K562 (cell line): Measurements from ENCODE around the gene TRIO. TPM values are rescaled to one million over a fixed set of nuclear protein-coding genes. Genes with fewer than 3 reads are reported as not detected.

ENCODE experiments used
- ATAC-seq: fragments of 200-7000 bp; cut with Tn5 transposase; 3 replicates; pipeline ENCODE4 v1.9.1; 2020; ENCODE audit warnings: moderate library complexity
- BruUV-seq: library from RNA; stranded (reverse); fragments of 400-500 nt; replicated peaks from 2 replicates; lab custom pipeline; 2021; lab: Mats Ljungman, UMichigan
- CTCF ChIA-PET: fragments of 300-600 bp; formaldehyde crosslinking; extraction: SDS; loops from one replicate; lab custom pipeline; 2021; ENCODE audit warnings: low intra/inter-chr PET ratio; lab: Yijun Ruan, JAX
- POLR2A ChIA-PET: fragments of 300-600, 350-650 bp; sonication (Branson Sonifier 250); formaldehyde crosslinking; extraction: SDS; loops from one replicate; lab custom pipeline; 2021; ENCODE audit warnings: antibody characterized with exemption, inconsistent platforms; lab: Yijun Ruan, JAX
- DNase-seq, 4 experiments: peaks; one replicate each; pipeline versions ENCODE4 v3.0.0 to v3.0.0-alpha.2; 2011 to 2018; ENCODE audit warnings: low spot score in 3 of 4, mixed read lengths in 3 of 4; ENCODE audit errors: extremely low read depth in 1 of 4
- FAIRE-seq: peaks from 2 replicates; lab custom pipeline; 2011; peaks lifted over from hg19 to GRCh38; lab: Jason Lieb, UNC
- H2AFZ ChIP-seq: 2 replicates; pipeline ENCODE4 v1.6.0; 2011; ENCODE audit warnings: low read depth, low read length, control low read depth, inconsistent platforms
- H3K27ac ChIP-seq: fragments of 200-600 bp; 3 replicates; pipeline ENCODE4 v1.8.0; 2011; ENCODE audit warnings: low read depth, mild to moderate bottlenecking, control low read depth, inconsistent platforms, low read length, moderate library complexity, mixed read lengths; ENCODE audit errors: extremely low read depth
- H3K27me3 ChIP-seq, 2 experiments: fragments of 300-600 bp in 1 of 2; 2 replicates in 1 of 2; 3 replicates in 1 of 2; pipeline versions ENCODE4 v1.6.0 to v1.8.0; 2011; ENCODE audit warnings: inconsistent platforms in 2 of 2, low read length in 2 of 2, mild to moderate bottlenecking in 1 of 2, mixed read lengths in 1 of 2, moderate library complexity in 1 of 2; ENCODE audit not compliant: control insufficient read depth in 2 of 2, insufficient read depth in 2 of 2
- H3K36me3 ChIP-seq: fragments of 300-600 bp; 3 replicates; pipeline ENCODE4 v1.8.0; 2011; ENCODE audit warnings: mild to moderate bottlenecking, low read length, inconsistent platforms; ENCODE audit not compliant: control insufficient read depth, insufficient read depth
- H3K4me1 ChIP-seq, 2 experiments: fragments of 200-600 bp in 1 of 2; replicated peaks in 1 of 2; 2 replicates in 1 of 2; 3 replicates in 1 of 2; pipeline versions ENCODE4 v1.5.1 to v1.8.0; 2011; ENCODE audit warnings: inconsistent platforms in 2 of 2, low read length in 2 of 2, mild to moderate bottlenecking in 1 of 2, mixed read lengths in 1 of 2, moderate library complexity in 1 of 2; ENCODE audit not compliant: control insufficient read depth in 2 of 2, insufficient read depth in 2 of 2
- H3K4me2 ChIP-seq: 2 replicates; pipeline ENCODE4 v1.6.1; 2011; ENCODE audit warnings: low read length, control low read depth, inconsistent platforms, mixed read lengths; ENCODE audit not compliant: insufficient read depth
- H3K4me3 ChIP-seq: fragments of 200-600 bp; sonication (generic), shearing (Covaris generic); 2 replicates; pipeline ENCODE4 v1.5.1; 2016; ENCODE audit warnings: control low read depth, inconsistent platforms
- H3K79me2 ChIP-seq: fragments of 200-600 bp; 3 replicates; pipeline ENCODE4 v1.8.0; 2011; ENCODE audit warnings: low read length, inconsistent platforms; ENCODE audit not compliant: control insufficient read depth, insufficient read depth
- H3K9ac ChIP-seq, 2 experiments: 2 replicates each; pipeline versions ENCODE4 v1.6.0 to v1.6.1; 2011; ENCODE audit warnings: low read depth in 2 of 2, low read length in 2 of 2, control low read depth in 1 of 2, inconsistent platforms in 1 of 2, mild to moderate bottlenecking in 1 of 2, mixed read lengths in 1 of 2; ENCODE audit not compliant: insufficient read depth in 1 of 2
- H3K9me1 ChIP-seq: one replicate; pipeline ENCODE4 v1.6.0; 2011; ENCODE audit warnings: inconsistent platforms, mild to moderate bottlenecking, low read length, moderate library complexity; ENCODE audit not compliant: control insufficient read depth, insufficient read depth
- H3K9me3 ChIP-seq: replicated peaks from 2 replicates; pipeline ENCODE4 v1.5.1; 2011; ENCODE audit warnings: low read depth, low read length, inconsistent platforms; ENCODE audit not compliant: control insufficient read depth, insufficient read depth
- H4K20me1 ChIP-seq: replicated peaks from 2 replicates; pipeline ENCODE4 v1.6.1; 2011; ENCODE audit warnings: low read length, inconsistent platforms, mixed read lengths; ENCODE audit not compliant: control insufficient read depth, insufficient read depth
- CBFB ChIP-seq: sonication (generic); formaldehyde crosslinking; IDR thresholded peaks from 2 replicates; pipeline ENCODE4 v1.4.0; 2020; ENCODE audit warnings: mild to moderate bottlenecking, missing genetic modification reagents
- CEBPB ChIP-seq: fragments of 450-650 bp; IDR thresholded peaks from 2 replicates; pipeline ENCODE4 v1.6.1; 2016; ENCODE audit warnings: missing genetic modification characterization, missing compliant biosample characterization
- CSDE1 ChIP-seq, 2 experiments: fragments of 450-650 bp; IDR thresholded peaks; 2 replicates each; pipeline ENCODE4 v1.6.1; 2016; ENCODE audit warnings: mild to moderate bottlenecking in 1 of 2
- FOXK2 ChIP-seq, 2 experiments: fragments of 450-650 bp; IDR thresholded peaks in 1 of 2; conservative IDR thresholded peaks in 1 of 2; 2 replicates each; pipeline ENCODE4 v1.6.1; 2016; ENCODE audit warnings: low read depth in 2 of 2, mild to moderate bottlenecking in 1 of 2
- GTF2B ChIP-seq: IDR thresholded peaks from 2 replicates; pipeline ENCODE4 v1.6.1; 2011; ENCODE audit not compliant: insufficient read length; ENCODE audit errors: extremely low read depth
- IFI16 ChIP-seq: fragments of 250-450 bp; sonication (Bioruptor Pico); IDR thresholded peaks from 2 replicates; pipeline ENCODE4 v2.1.2; 2022; ENCODE audit warnings: mild to moderate bottlenecking, inconsistent platforms
- MEF2D ChIP-seq: conservative IDR thresholded peaks from 2 replicates; pipeline ENCODE4 v1.6.1; 2016; ENCODE audit warnings: low read depth, missing genetic modification characterization, missing compliant biosample characterization
- PHB2 ChIP-seq: fragments of 450-650 bp; IDR thresholded peaks from 2 replicates; pipeline ENCODE4 v1.6.1; 2017; ENCODE audit warnings: low read depth
- POLR2AphosphoS5 ChIP-seq: IDR thresholded peaks from 2 replicates; pipeline ENCODE4 v1.6.1; 2011; ENCODE audit warnings: mild to moderate bottlenecking, low read depth, low read length, moderate library complexity; ENCODE audit not compliant: control insufficient read depth, insufficient read depth
- RBBP5 ChIP-seq: fragments of 200-600 bp; sonication (generic); IDR thresholded peaks from 2 replicates; pipeline ENCODE4 v1.6.1; 2012; ENCODE audit warnings: borderline replicate concordance, mild to moderate bottlenecking, low read length, control low read depth, inconsistent platforms; ENCODE audit not compliant: insufficient read depth, poor library complexity, severe bottlenecking
- RFX5 ChIP-seq: IDR thresholded peaks from 2 replicates; pipeline ENCODE4 v1.6.1; 2011; ENCODE audit warnings: low read depth, mild to moderate bottlenecking, improper control_type of control experiment, low read length
- ZNF589 ChIP-seq: fragments of 200-800 bp; sonication (Bioruptor generic); IDR thresholded peaks from 2 replicates; pipeline ENCODE4 v1.6.1; 2016; ENCODE audit warnings: low read depth, missing genetic modification characterization, missing compliant biosample characterization
- WGBS: fragments of 100-300 bp; shearing (Covaris generic); methylation state at CpG from one replicate; pipeline ENCODE4 v1.1.6; 2016; ENCODE audit warnings: low coverage, mixed read lengths; ENCODE audit not compliant: insufficient coverage; ENCODE audit errors: missing lambda C conversion rate; 5-methylcytosine and 5-hydroxymethylcytosine counted together
- in situ Hi-C: fragments of 300-500 bp; cut with MboI; formaldehyde crosslinking; loops from 4 replicates; pipeline ENCODE4 v1.15.0; 2018; ENCODE audit warnings: inconsistent platforms, mixed read lengths
- intact Hi-C: fragments of 100-400 bp; cut with micrococcal nuclease; formaldehyde crosslinking; loops from 2 replicates; pipeline ENCODE4 v1.14.2; 2022
- polyA plus RNA-seq, 8 experiments: library from polyadenylated mRNA; depleted of rRNA in 4 of 8; stranded (reverse) in 5 of 8; unstranded in 3 of 8; fragments of >200 nt; fragmentation: Nextera tagmentation in 2 of 8; fragmentation: Illumina TruSeq in 1 of 8; extraction: Ambion mirVana in 2 of 8; extraction: Trizol in 1 of 8; gene quantifications; 2 replicates each; pipeline versions ENCODE4 v1.2.1 to v1.2.3, GENCODE V29; 2011 to 2014; ENCODE audit warnings: inconsistent platforms in 1 of 8, missing spikeins in 1 of 8
- total RNA-seq, 7 experiments: library from RNA; depleted of rRNA in 6 of 7; stranded (reverse); fragments of >200 nt in 6 of 7; fragmentation: Illumina TruSeq in 2 of 7; extraction: Trizol in 2 of 7; gene quantifications; 2 replicates each; pipeline versions ENCODE4 v1.2.1 to v1.2.3, GENCODE V29; 2011 to 2021; ENCODE audit warnings: low replicate concordance in 1 of 7
- TF ChIP-seq, protein P1 (sequence below), 2 experiments: fragments of 450-650 bp in 1 of 2; sonication (generic) in 1 of 2; formaldehyde crosslinking; conservative IDR thresholded peaks; 2 replicates each; pipeline versions ENCODE4 v1.4.0 to v1.8.1; 2020 to 2022; ENCODE audit warnings: mild to moderate bottlenecking in 1 of 2, missing genetic modification reagents in 1 of 2
- TF ChIP-seq, protein P2 (sequence below): fragments of 250-450 bp; sonication (Bioruptor Pico); IDR thresholded peaks from 2 replicates; pipeline ENCODE4 v1.4.0; 2020
- TF ChIP-seq, protein P3 (sequence below): fragments of 250-450 bp; sonication (Bioruptor Pico); IDR thresholded peaks from 2 replicates; pipeline ENCODE4 v1.4.0; 2020; ENCODE audit warnings: mild to moderate bottlenecking

Gene TRIO
- total and polyA plus RNA-seq, 9 of the 15 experiments (the other 6 are each of a cell fraction or from before 2014, with no cell fraction given) = 0.24 to 5.0 (median 1.1) TPM

- no peak for TF ChIP-seq RBBP5
- TF ChIP-seq, protein P1, sequence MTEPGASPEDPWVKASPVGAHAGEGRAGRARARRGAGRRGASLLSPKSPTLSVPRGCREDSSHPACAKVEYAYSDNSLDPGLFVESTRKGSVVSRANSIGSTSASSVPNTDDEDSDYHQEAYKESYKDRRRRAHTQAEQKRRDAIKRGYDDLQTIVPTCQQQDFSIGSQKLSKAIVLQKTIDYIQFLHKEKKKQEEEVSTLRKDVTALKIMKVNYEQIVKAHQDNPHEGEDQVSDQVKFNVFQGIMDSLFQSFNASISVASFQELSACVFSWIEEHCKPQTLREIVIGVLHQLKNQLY (CRISPR knock-in tag; conservative IDR thresholded peaks at IDR 0.05) = no peak
Measured at GRCh38 chr5:14330729-14331385, 187.7 kb downstream of the TRIO start (continued).

GRCh38 chr5:14331386-14331781, 188.2 kb downstream of the TRIO start:
- in situ Hi-C loops = no loop called here
- no peak for ATAC-seq
- DNase-seq = no peak
- H3K4me1 ChIP-seq = peaks cover 0 to under 1% of the 10 kb centered on the region in 2 experiments; a peak in 3 of 5 replicates
- H3K27me3 ChIP-seq = peaks cover 15 to 27% of the 10 kb centered on the region in 2 experiments
- POLR2A ChIA-PET = no interaction called here
- H3K9ac ChIP-seq = no peak overlapping the region
- FAIRE-seq = no peak
- H3K4me3 ChIP-seq = no peak overlapping the region
- intact Hi-C loops = no loop called here
- H3K27ac ChIP-seq = no peak overlapping the region
- H3K9me1 ChIP-seq = no peaks in the 10 kb centered on the region
- 0 out of 2 replicates have a peak, but pooled peaks cover under 1% of the 10 kb centered on the region for H4K20me1 ChIP-seq
- CTCF ChIA-PET = no interaction called here
- no peak overlapping the region for H3K4me2 ChIP-seq
- 7% methylated on average over 4 of the region's 4 CpGs for WGBS
- no peaks in the 10 kb centered on the region for H3K36me3 ChIP-seq
- no TSS peak for BruUV-seq
- no peaks in the 10 kb centered on the region for H3K79me2 ChIP-seq
- no peak overlapping the region for H2AFZ ChIP-seq
- H3K9me3 ChIP-seq = no peaks in the 10 kb centered on the region
- TF ChIP-seq RFX5 (no peak), PHB2 (no peak), IFI16 (no peak), POLR2AphosphoS5 (no peak), MEF2D (tag) (no peak), GTF2B (no peak), CSDE1 (IDR thresholded peaks at IDR 0.05) (no peak), FOXK2 (conservative IDR thresholded peaks at IDR 0.05 in 1 of 2, IDR thresholded peaks at IDR 0.05 in 1 of 2; ENCODE audit: low read depth in 2 of 2) (no peak), CEBPB (tag) (no peak), ZNF589 (CRISPR knock-in tag) (no peak), CBFB (no peak)
- TF ChIP-seq, protein P2, sequence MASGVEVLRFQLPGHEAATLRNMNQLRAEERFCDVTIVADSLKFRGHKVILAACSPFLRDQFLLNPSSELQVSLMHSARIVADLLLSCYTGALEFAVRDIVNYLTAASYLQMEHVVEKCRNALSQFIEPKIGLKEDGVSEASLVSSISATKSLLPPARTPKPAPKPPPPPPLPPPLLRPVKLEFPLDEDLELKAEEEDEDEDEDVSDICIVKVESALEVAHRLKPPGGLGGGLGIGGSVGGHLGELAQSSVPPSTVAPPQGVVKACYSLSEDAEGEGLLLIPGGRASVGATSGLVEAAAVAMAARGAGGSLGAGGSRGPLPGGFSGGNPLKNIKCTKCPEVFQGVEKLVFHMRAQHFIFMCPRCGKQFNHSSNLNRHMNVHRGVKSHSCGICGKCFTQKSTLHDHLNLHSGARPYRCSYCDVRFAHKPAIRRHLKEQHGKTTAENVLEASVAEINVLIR (CRISPR knock-in tag) = no peak
- TF ChIP-seq, protein P3, sequence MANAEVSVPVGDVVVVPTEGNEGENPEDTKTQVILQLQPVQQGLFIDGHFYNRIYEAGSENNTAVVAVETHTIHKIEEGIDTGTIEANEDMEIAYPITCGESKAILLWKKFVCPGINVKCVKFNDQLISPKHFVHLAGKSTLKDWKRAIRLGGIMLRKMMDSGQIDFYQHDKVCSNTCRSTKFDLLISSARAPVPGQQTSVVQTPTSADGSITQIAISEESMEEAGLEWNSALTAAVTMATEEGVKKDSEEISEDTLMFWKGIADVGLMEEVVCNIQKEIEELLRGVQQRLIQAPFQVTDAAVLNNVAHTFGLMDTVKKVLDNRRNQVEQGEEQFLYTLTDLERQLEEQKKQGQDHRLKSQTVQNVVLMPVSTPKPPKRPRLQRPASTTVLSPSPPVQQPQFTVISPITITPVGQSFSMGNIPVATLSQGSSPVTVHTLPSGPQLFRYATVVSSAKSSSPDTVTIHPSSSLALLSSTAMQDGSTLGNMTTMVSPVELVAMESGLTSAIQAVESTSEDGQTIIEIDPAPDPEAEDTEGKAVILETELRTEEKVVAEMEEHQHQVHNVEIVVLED (CRISPR knock-in tag) = no peak
